HG03378 (cell line): Measurements from ENCODE around the gene UGGT2.
"Not testable (repeated sequence)": the region's sequence is repeated elsewhere in the genome, so short reads cannot be mapped to it uniquely, and the experiment has no call there.

Source experiments
- ATAC-seq: cut with Tn5 transposase; IDR thresholded peaks from one replicate; pipeline ENCODE4 v1.9.1; 2021; ENCODE audit warnings: mild to moderate bottlenecking, moderate library complexity; ENCODE audit not compliant: unreplicated experiment

The UGGT2 gene

GRCh38 chr13:96051946-96052345 lies 1.3 kb downstream of the UGGT2 start:
- ATAC-seq, result not testable (repeated sequence)

DNA sequence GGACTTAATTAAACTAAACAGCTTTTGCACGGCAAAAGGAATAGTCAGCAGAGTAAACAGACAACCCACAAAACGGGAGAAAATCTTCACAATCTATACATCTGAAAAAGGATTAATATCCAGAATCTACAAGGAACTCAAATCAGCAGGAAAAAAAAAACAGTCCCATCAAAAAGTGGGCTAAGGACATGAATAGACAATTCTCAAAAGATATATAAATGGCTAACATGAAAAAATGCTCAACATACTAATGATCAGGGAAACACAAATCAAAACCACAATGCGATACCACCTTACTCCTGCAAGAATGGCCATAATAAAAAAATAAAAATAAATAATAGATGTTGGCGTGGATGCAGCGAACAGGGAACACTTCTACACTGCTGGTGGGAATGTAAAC lies 1.7 kb downstream of the UGGT2 start:
- ATAC-seq, result not testable (repeated sequence)

GRCh38 chr13:96050955-96051354 lies 2.2 kb downstream of the UGGT2 start:
- not testable (repeated sequence) for ATAC-seq

DNA sequence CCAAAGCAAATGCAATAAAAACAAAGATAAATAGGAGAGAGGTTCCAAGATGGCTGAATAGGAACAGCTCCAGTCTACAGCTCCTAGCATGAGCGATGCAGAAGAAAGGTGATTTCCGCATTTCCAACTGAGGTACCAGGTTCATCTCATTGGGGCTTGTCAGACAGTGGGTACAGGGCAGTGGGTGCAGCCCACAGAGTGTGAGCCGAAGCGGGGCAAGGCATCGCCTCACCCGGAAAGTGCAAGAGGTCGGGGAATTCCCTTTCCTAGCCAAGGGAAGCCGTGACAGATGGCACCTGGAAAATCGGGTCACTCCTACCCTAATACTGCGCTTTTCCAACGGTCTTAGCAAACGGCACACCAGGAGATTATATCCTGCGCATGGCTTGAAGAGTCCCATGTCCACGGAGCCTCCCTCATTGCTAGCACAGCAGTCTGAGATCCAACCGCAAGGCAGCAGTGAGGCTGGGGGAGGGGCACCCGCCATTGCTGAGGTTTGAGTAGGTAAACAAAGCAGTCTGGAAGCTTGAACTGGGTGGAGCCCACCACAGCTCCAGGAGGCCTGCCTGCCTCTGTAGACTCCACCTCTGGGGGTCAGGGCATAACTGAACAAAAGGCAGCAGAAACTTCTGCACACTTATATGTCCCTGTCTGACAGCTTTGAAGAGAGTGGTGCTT lies 6.6 kb downstream of the UGGT2 start:
- not testable (repeated sequence) for ATAC-seq

DNA sequence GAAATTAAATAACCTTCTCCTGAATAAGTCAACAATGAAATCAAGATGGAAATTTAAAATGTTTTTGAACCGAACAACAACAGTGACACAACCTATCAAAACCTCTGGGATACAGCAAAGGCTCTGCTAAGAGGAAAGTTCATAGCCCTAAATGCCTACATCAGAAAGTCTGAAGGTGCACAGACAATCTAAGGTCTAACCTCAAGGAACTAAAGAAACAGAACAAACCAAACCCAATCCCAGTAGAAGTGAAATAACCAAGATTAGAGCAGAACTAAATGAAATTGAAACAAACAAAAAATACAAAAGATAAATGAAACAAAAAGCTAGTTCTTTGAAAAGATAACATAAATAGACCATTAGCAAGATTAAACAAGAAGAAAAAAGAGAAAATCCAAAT lies 9.0 kb downstream of the UGGT2 start:
- ATAC-seq, result no peak

DNA sequence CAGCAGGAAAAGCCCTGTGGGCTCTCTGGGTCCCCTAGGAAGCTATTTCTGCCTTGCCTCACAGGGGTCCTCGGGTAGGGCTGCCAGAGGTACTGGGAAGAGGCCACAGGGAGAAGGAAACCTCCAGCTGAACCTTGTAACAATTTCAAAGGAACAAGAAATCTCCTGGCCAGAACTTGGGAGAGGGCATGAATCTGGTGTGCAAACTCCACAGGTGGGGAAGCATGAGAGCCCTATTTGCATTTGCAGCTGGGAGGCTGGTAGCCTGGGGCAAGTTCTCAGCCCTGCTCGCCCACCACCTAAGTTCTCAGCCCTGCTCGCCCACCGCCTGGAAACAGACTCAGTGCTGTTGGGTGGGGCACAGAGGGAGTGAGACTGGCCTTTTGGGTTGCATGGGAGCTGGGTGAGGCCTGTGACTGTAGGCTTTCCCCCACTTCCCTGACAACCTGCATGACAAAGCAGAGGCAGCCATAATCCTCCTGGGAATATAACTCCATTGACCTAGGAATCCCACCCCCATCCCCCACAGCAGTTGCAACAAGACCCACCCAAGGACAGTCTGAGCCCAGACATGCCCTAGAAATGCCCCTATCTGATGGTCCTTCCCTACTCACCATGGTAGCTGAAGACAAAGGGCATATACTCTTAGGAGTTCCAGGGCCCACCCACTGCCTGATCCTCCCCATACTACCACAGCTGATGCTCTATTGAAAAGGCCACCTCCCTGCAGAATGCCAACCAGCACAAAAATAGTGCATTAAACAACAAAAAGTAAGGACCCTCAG lies 11.7 kb downstream of the UGGT2 start:
- no peak for ATAC-seq

DNA sequence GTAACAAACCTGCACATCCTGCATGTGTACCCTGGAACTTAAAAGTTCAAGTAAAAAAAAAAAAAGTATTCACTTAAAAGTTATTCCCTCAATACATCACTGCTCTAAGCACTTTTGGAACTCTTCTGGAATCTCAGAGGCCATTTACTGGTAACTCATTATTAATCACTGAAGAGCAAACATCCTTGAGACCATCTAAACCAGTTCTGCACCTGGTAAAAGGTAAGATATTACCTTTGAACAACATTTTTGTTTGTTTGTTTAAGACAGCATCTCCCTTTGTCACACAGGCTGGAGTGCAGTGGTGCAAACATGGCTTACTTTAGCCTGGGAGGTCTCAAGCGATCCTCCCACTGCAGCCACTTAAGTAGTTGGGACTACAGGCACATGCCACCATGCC lies 16.7 kb downstream of the UGGT2 start:
- ATAC-seq, result no peak

GRCh38 chr13:96034662-96035061 lies 18.5 kb downstream of the UGGT2 start:
- ATAC-seq, result no peak

DNA sequence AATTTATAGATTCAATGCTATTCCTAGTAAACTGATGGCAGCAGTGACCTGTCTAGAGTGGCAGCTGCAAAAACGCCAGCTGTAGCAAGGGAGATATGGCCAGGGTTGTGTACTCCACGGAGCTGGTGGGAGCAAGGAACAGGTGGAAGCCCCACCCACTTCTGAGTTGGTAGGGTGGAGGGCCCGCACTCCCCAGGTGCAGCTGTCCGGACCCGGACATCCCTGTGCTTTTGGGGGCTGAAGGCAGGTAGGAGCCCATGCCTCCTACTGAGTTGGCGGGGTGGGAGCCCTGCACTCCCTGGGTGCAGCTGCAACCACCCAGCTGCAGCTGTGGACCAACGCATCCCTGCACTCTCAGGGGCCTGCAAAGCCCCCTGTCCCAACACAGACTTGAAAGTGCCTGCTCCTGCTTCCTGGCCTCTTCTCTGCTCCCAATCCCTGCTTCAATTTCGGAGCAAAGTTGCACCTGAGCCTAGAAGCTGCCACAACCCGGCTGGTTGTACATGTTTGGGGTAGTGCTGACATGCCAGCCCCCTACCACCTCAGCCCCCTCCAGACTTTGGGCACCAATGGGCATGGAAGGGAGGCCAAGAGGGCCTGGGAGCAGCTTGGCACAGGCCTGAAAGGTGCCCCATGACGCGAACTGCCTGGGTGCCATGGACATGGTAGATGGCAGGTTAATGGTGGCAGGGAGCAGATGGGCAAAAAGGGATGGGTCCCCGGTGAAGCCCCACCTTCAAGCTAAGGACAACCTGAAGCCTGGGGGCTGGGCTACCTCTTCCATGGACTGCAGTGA lies 19.8 kb downstream of the UGGT2 start:
- no peak for ATAC-seq

DNA sequence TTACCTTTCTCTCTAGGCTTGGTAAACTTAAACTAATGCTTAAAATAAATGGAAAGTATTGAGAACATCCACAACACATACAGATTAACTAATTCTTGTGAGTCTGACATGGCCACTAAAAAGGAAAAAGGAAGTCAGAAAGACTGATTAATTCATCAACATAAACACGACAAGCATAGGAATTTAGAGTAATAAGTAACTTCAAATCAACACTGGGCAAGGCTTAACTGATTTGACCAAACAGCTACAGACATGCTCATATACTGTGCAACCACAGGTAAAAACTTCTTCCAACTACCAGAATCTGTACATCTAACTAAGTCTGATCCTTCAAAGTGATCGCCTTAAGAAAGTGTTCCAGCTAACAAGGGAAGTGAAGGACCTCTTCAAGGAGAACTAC lies 20.5 kb downstream of the UGGT2 start:
- ATAC-seq, result peak; percentile 57

DNA sequence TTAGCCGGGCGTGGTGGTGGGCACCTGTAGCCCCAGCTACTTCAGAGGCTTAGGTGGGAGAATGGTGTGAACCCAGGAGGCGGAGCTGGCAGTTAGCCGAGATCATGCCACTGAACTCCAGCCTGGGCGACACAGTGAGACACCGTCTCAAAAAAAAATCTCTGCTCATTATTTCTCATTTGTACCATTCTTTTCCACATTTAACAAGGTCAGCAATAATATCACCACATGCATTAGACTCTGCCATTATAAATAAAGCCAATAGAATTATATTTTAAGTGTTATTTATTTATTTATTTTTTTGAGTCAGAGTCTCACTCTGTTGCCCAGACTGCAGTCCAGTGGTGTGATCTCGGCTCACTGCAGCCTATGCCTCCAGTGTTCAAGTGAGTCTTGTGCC lies 24.2 kb downstream of the UGGT2 start:
- no peak for ATAC-seq

DNA sequence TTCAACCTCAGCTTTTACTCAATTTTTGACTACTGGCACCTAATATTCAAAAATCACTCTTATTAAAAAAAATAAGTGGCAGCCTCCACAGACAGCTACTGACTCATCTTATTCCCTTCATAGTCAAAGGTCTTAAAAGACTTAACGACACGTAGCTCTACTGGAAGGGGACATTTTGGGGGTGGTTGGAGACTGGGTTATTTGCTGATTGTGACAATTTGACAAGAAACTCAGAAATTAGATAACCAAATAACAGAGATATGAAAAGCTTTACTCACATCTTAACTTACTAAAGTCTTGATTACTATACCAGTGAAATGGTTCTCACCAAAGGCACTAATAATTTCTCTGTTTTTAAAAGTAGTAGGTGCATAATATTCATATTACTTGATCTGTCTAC lies 25.7 kb downstream of the UGGT2 start:
- no peak for ATAC-seq

DNA sequence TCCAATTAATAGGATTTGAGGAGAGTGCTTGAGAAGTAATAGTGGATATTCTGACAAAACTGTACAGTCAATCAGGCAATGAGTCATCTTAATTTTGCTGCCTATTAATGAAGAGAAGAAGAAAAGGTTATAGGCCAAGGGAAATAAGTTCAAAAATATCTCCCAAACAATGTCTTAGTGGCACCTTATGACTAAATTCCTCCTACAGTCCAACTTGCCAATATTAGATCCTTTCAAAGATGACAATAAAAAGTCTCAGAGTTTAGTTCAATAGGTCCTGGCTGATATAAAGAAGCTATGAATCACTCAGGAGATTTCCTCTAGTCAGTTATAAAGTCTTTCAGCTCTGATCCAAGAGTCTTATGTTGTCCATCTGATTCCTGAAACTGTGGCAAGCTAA lies 27.9 kb downstream of the UGGT2 start:
- ATAC-seq, result no peak

- no peak for ATAC-seq
Observed at GRCh38 chr13:96020931-96021330, 32.3 kb downstream of the UGGT2 start.

- ATAC-seq, result peak; percentile 95
Observed at GRCh38 chr13:96020155-96020575, 33.0 kb downstream of the UGGT2 start.

- ATAC-seq, result no peak
Observed at GRCh38 chr13:96018135-96018534, 35.1 kb downstream of the UGGT2 start.

- ATAC-seq, result no peak
Observed at GRCh38 chr13:96011291-96011872, 41.8 kb downstream of the UGGT2 start.

GRCh38 chr13:96003304-96003703 lies 49.9 kb downstream of the UGGT2 start:
- no peak for ATAC-seq

GRCh38 chr13:96002322-96003131 lies 50.7 kb downstream of the UGGT2 start:
- no peak for ATAC-seq

- ATAC-seq, result no peak
Observed at GRCh38 chr13:96000069-96000468, 53.1 kb downstream of the UGGT2 start.
